ENCODE results near the gene ST3GAL3.

GRCh38 chr1:43901196-43901961 is 194.0 kb downstream of the ST3GAL3 start:
- TF ChIP-seq ZNF761 (CRISPR knock-in tag; conservative IDR thresholded peaks at IDR 0.05), result no peak
- TF ChIP-seq FOXM1 (CRISPR knock-in tag; IDR thresholded peaks at IDR 0.05), result no peak
- TF ChIP-seq CTCF (CRISPR knock-in tag; IDR thresholded peaks at IDR 0.05), result no peak
- TF ChIP-seq KDM1A (CRISPR knock-in tag; IDR thresholded peaks at IDR 0.05), result no peak
- no peak for TF ChIP-seq SMC3 (IDR thresholded peaks at IDR 0.05; ENCODE audit: low read length)
- no peak for TF ChIP-seq U2AF1 (optimal IDR thresholded peaks at IDR 0.05; ENCODE audit: low read depth, low read length)
- no peak for TF ChIP-seq ZNF576 (CRISPR knock-in tag; IDR thresholded peaks at IDR 0.05)
- TF ChIP-seq IRF1 (CRISPR knock-in tag; IDR thresholded peaks at IDR 0.05; ENCODE audit: low read depth), result no peak

Measured in HepG2 (cell line).